Measurements from ENCODE around the gene BATF.

GRCh38 chr14:75577090-75577489 is 54.8 kb downstream of the BATF start:
- no peak for TF ChIP-seq CTCF (IDR thresholded peaks at IDR 0.05)
- TF ChIP-seq POLR2A (IDR thresholded peaks at IDR 0.05) = no peak

All from right lobe of liver (tissue), 4 donors.